ENCODE data around the gene TLR5. TPM values are rescaled to one million over a fixed set of nuclear protein-coding genes. Genes with fewer than 3 reads are reported as not detected.
"Not testable (repeated sequence)": the region's sequence is repeated elsewhere in the genome, so short reads cannot be mapped to it uniquely, and the experiment has no call there.

The TLR5 gene, protein sequence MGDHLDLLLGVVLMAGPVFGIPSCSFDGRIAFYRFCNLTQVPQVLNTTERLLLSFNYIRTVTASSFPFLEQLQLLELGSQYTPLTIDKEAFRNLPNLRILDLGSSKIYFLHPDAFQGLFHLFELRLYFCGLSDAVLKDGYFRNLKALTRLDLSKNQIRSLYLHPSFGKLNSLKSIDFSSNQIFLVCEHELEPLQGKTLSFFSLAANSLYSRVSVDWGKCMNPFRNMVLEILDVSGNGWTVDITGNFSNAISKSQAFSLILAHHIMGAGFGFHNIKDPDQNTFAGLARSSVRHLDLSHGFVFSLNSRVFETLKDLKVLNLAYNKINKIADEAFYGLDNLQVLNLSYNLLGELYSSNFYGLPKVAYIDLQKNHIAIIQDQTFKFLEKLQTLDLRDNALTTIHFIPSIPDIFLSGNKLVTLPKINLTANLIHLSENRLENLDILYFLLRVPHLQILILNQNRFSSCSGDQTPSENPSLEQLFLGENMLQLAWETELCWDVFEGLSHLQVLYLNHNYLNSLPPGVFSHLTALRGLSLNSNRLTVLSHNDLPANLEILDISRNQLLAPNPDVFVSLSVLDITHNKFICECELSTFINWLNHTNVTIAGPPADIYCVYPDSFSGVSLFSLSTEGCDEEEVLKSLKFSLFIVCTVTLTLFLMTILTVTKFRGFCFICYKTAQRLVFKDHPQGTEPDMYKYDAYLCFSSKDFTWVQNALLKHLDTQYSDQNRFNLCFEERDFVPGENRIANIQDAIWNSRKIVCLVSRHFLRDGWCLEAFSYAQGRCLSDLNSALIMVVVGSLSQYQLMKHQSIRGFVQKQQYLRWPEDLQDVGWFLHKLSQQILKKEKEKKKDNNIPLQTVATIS
- total RNA-seq (2014; rRNA removed; shearing (Covaris generic)), result 0.05 and 0.06 TPM in 2 replicates
- 0.19 TPM in 1 of 2 replicates, not detected in the other for polyA plus RNA-seq (2014; cell fraction: nucleus; rRNA removed)

DNA sequence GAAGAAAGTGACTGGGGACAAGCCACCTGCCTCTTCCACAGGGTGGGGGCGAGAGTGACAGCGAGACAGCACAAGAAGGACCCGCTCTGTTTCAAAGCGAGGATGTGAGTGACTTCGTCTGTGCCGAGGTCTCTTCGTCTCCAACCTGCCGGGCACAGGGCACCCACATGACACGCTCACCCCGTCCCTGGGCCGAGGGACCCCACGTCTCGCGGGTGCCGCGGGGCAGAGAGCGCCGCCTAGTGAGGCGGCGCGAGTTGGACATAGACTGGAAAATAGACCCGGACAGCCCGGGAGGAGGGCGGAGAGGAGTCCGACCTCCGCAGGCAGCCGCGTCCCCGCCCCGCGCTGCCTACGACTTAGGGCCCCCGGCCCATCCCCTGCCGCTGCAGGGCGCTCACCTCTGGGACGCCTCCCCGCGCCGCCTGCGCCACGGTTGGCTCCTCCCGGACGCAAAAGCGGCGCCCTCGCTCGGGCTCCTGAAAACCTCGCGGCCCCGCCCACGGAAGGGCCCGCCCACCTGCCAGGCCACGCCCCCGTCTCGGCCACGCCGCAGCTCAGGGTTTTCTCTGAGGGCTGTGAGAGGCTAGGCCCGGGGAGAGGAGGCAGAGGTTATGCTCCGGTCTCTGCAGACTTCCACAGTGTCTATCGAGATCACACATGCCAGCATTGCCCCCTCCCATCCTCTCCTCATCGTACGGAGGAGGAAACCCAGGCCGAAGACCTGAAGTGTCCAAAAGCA, at the start of gene TLR5:
Gene TLR5, minus strand, starts transcription at position 454 of the 742 bp plus-strand sequence. CDS start 30,217 bp downstream, outside the sequence.
- peak; percentile 72 for DNase-seq (ENCODE audit: extremely low read depth, low read depth)

DNA sequence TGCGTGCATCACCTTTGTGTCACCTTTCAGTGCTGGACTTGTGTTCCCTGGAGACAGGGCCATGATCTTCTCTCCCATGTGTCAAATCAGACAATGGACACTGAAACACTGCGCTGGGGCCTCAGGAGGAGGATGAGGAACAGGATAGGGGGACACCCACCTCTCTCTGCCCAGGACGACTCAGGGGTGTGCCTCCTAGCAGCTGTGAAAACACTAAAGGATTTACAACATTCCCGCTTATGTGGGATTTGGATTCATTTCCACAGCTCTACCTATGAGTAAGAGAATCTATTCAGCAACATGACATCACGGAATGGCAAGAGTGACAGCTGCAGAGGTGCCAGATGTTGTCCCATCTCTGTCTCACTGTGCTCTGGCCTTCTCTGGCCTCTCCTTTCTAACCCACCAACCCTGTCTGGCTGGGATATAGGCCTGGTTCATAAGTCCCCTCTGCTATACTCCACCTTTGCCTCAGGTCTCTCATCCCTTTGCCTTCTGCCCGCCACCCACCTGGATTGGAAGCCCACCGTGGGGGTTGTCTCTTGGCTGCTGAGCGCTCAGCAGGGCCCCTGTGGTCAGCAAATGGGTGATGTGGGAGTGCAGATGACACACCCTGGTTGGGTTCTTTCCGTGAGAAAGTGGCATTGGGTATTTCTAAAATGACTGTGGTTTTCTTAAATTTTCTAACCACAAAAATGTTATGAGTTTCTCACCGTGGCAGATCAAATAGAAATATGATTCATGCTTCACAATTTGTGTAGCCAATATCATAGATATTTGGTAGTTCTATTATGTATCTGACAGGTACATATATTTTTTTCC, 47.1 kb upstream of the TLR5 start:
- no peak for DNase-seq (ENCODE audit: extremely low read depth, low read depth)

DNA sequence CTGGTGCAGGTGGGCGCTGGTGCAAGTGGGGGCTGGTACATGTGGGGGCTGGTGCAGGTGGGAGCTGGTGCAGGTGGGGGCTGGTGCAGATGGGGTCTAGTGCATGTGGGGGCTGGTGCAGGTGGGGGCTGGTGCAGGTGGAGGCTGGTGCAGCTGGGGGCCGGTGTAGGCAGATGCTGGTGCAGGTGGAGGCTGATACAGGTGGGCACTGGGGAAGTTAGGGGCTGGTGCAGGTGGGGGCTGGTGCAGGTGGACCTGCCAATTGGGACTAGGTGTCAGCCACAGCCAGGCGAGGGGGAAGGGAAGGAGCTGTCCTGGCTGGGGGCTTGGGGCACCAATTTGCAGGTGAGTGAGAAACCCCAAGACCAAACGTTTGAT, 46.5 kb upstream of the TLR5 start:
- DNase-seq (ENCODE audit: extremely low read depth, low read depth), result no peak

DNA sequence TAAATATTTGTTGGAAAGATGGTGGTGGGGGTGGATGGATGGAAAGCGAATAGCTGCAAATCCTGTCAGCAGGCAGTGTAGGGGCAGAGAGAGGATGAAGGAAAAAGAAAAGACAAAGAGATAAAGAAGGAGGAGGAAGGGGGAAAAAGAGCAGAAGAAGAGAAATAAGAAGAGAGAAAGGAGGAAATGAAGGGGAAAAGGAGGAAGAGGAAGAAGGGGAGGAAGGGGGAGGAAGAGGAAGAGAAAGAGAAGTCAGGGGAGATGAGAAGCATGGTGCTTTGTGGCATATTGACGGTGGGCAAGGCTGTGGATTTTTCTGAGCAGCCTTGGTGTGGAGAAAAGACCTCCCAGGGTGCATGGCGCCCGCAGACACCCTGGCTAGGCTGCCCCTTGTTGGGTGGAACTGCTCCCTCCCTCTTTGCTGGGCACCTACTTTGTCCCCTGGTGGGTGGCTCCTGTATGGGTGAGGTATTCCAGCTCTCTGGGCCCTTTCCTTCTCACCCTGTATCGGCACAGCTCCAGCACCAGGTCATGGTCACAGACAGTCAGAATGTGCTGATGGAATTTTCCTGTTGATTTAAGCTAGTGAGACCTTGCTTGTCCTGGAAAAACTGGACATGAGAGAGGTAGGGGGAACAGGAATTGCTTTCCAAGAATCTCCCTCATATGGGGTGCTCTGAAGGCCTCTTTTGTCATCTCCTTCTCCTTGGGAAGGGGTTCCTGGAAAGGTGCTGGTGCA, 45.7 kb upstream of the TLR5 start:
- DNase-seq (ENCODE audit: extremely low read depth, low read depth), result no peak

DNA sequence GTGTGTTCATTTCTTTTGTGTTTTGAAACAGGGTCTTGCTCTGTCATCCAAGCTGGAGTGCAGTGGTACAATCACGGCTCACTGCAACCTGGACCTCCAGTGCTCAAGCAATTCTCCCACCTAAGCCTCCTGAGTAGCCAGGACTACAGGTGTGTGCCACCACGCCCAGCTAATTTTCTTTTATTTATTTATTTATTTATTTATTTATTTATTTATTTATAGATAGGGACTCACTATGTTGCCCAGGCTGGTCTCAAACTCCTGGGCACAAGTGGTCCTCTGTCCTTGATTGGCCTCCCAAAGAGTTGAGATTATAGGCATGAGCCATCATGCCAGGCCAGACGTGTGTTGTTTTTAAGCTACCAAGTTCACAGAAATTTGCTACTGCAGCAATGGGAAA, 43.8 kb upstream of the TLR5 start:
- no peak for DNase-seq (ENCODE audit: extremely low read depth, low read depth)

DNA sequence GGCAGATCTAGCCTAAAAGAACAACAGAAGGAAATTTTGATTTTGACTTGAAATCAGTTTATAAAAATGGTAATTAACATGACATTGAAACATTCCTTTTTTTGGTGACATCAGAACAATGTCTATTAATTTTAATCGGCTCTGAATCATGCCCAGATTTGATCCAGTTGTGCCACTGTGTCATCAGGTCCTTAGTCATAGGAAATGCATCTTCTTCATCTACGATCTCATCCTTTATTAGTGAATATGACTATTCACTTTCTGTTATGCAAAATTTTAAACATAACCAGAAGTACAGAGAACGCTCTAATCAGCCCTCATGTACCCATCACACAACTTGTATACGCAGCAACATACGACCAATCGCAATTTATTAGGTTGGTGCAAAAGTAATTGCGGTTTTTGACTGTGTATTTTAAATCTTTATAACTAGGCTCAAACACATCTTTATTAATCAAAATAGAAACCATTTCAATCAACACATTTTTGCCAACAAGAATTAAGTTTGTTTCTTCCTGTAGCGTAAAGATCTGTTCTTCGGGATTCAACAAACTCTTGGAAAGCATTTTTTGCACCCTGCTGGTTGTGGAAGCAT, 40.3 kb upstream of the TLR5 start:
- DNase-seq (ENCODE audit: extremely low read depth, low read depth), result no peak

DNA sequence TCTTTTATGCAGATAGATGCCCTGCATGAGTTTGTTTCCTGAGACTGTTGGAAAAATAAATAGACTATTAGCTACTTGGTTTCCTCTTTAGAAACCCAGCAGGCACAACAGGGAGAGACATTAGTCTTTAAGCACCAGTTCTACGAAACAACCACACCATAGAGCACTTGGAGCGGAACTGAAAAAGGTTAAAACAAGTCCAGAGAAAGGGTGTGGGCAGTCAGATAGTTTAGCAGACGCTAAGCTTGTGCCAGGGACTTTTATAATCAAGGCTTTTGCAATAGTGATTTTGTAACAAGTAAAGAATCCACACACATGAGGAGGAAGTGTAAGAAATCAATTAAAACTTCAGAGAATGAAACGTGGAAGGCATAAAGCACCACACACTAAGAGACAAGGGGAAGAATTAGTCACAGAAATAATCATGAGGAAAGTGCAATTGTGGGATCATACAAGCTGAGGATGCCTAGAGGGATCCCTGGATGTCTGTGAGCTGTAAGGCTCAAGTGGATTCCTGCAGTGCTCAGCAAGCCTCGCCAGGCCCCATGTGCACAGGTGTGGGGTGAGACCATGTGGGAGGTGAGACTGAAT, 37.8 kb upstream of the TLR5 start:
- no peak for DNase-seq (ENCODE audit: extremely low read depth, low read depth)

DNA sequence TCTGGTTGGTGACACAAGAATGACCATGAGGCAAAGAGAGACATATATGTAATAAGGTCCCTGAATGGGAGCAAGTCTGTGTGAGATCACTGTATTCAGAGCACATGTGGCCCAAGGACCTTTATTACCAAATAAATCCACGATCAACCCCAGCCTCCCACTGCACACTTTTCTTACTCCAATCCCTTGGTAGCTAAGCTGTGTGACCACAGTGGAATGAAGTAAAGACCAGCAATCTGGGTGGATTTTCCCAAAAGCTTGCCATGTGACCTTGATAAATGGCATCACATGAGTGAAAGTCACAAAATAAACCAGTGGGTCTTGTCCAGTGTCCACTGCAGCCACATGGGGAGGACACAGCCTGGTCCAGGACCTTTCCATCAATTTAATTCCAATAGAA, 36.7 kb upstream of the TLR5 start:
- DNase-seq (ENCODE audit: extremely low read depth, low read depth), result no peak

DNA sequence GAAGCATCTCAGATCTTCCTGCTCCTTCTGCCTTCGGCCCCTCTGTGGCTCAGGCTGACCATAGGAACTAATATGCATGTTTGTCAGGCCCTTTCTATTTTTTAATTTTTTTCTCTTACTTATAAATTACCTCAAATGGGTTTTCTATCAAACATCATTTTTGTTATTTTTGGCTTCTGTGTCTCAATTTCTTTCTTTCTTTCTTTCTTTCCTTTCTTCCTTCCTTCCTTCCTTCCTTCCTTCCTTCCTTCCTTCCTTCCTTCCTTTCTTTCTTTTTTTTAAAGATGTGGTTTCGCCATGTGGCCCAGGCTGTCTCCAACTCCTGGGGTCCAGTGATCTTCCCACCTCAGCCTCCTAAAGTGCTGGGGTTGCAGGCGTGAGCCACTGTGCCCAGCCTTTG, 36.2 kb upstream of the TLR5 start:
- DNase-seq (ENCODE audit: extremely low read depth, low read depth), result no peak

DNA sequence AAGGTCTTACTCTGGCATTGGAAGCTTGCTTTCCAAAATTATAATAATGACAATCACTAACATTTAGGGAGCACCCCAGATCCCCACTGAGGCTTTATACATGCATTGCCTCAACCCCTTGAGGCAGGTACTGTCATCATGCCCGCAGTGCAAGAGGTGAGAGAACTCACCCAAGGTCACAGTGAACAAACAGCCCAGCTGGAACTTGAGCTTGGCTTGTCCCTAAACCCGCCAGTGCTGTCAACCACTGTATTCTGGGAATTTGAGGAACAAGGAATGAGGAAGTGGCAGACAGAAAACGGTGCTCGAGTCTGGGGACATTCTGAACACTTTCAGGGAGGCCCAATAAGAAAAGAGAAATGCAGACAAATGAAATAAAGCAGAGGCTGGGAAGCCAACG, 34.6 kb upstream of the TLR5 start:
- DNase-seq (ENCODE audit: extremely low read depth, low read depth), result no peak

DNA sequence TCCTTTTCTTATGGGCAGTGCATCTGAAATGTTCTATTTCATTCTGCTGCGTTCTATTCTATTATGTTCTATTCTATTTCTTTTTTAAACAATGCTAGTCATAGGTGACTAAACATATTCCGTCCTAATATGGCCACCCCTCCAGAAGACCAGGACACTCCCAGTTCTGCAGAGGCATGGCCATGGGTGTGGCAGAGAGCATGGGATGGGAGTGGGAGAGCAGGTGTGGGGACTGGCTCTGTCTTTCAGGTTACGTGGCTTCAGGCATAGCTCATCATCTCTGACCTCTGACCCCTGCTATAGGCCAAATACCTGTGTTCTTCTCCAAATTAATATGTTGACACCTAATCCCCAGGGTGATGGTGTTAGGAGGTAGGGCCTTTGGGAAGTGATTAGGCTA, 33.4 kb upstream of the TLR5 start:
- no peak for DNase-seq (ENCODE audit: extremely low read depth, low read depth)

DNA sequence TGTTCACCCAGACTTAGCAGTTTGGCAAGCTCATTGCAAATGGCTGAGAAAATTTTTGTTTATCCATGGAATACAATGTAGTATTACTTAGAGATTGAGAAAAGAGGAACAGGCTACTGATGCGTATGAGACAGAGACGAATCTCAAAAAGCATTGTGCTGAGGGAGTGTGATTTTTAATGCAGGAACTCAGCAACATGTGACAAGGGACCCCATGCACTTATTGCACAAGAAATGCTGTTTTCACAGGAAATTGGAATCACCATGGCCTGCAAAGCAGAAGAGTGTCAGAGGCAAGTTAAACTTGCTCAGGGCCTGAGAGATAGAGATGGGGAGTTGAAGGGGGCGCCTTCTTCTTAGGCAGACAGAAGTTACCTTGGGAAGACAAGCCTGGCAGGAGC, 32.6 kb upstream of the TLR5 start:
- DNase-seq (ENCODE audit: extremely low read depth, low read depth), result no peak

DNA sequence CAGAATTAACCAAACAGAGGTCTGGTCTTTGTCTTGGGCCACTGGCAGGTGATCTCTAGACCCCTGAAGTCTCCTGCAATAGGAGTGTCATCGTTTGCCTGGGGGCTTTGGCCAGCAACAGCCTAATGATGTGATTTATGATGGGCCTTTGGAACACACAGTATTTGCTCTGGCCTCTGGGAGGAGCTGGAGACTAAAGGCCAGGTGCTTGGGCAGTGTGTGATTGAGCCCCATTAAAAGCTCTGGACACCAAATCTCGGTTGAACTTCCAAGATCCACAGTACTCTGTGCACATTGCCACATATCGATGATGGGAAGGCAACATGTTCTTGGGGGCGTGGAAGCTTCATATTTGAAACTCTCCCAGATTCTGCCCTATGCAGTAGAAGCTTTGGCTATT, 32.0 kb upstream of the TLR5 start:
- no peak for DNase-seq (ENCODE audit: extremely low read depth, low read depth)

DNA sequence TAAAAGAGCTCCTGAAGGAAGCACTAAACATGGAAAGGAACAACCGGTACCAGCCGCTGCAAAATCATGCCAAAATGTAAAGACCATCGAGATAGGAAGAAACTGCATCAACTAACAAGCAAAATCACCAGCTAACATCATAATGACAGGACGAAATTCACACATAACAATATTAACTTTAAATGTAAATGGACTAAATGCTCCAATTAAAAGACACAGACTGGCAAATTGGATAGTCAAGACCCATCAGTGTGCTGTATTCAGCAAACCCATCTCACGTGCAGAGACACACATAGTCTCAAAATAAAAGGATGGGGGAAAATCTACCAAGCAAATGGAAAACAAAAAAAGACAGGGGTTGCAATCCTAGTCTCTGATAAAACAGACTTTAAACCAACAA, 26.4 kb upstream of the TLR5 start:
- not testable (repeated sequence) for DNase-seq (ENCODE audit: extremely low read depth, low read depth)

DNA sequence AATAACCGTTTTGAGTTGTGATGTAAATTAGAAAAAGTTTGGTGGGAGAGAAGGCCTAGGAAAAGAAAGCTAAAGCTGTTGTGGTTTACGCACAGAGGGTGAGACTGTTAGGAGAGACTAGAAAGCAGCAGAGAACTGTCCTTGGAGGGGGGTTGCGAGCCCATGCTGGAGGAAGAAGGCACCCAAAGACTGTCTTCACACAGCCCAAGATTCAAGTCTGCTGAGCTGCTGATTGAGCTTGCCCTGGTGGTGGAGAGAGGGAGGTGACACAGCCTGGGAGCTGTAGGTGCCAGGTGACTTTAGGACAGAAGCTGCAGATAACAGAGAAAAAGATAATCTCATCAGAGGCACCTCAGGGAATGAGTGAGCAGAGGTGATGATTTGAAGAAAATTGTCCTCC, 18.3 kb upstream of the TLR5 start:
- DNase-seq (ENCODE audit: extremely low read depth, low read depth), result no peak

DNA sequence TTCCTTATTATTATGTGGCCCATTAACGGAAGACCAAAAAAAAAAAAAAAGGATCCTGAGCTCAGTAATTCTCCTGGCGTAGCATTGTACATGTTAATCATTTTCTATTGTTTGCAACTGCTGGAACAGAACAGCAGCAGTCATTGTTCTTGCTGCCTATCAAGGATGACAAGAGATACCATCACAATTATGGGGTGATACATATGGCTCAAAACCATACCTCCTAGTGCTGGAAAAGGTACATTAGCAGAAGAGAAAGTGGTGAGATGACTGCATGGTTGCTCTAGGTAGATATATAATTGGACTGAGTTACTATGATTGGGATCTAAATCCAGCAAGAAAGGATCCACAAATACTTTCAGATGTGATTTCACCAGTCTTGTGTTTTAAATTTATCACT, 13.3 kb upstream of the TLR5 start:
- DNase-seq (ENCODE audit: extremely low read depth, low read depth), result no peak

DNA sequence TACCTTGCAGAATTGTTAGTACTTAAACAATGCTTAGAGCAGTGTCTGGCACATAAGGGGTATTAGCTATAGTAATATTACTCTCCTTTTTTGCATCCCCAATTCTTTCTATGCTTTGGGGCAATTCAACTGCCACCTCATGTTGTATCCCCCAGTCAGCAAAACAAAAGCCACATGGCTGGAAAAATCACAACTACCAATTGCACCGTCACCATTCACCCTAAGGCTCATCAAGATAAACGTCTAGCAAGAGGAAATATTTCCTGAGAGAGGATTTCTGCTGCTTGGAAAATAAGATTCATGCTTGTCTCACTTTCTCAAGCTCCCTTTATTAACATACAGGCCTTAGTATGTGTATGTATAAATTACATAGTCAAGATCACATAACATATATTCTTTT, 12.1 kb upstream of the TLR5 start:
- DNase-seq (ENCODE audit: extremely low read depth, low read depth), result no peak

DNA sequence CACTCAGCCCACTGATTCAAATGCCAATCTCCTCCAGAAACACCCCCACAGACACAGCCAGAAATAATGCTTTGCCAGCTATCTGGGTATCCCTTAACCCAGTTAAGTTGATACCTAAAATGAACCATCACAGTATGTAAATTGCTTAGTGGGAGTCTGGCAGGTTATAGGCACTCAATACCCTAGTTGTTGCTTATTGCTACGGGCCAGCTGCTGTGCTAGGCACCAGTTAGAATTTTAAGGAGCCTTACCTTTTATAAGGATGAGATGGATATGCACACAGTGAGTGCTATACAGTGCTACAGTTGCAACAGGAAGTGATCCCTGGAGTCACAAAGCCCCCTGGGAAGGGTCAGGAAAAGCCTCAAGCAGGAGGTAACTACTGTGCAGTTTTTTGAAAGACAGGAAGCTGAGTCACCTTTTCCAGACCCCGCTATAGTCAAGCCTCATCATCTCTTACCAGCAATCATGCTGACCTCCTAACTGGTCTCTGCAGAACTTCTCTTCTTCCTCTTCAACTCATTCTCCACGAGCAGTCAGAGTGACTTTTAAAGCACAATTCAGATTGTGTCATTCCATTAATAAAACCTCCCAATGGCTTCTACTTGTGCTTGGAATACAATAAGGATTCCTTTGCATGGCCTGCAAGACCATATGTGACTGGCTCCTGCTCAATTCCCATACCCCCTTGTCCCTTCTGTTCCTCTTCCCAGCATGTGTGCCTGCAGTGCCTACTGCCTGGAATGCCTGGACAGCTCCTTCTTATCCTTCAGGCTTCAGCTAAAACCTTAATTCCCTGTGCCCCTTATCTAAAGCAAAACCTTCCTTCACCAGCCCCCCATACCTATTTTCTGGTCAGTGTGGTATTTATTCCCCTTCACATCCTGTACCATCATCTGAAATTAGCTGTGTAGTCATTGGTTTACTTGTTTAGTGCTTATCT, 10.4 kb upstream of the TLR5 start:
- DNase-seq (ENCODE audit: extremely low read depth, low read depth), result no peak
